NCI-H1048 (cell line): ENCODE data around the gene PDGFC.

Source experiments
- DNase-seq: peaks from one replicate; lab custom pipeline; 2025; lab: John Stamatoyannopoulos, UW

Gene PDGFC

GRCh38 chr4:156779774-156780173 is 191.8 kb downstream of the PDGFC start:
- DNase-seq: no peak

- DNase-seq: no peak
Measured at GRCh38 chr4:156779042-156779441, 192.6 kb downstream of the PDGFC start.

- no peak for DNase-seq
Measured at GRCh38 chr4:156778606-156779005, 193.0 kb downstream of the PDGFC start.

GRCh38 chr4:156778093-156778492 is 193.5 kb downstream of the PDGFC start:
- no peak for DNase-seq

- no peak for DNase-seq
Measured at GRCh38 chr4:156775813-156776212, 195.8 kb downstream of the PDGFC start.

GRCh38 chr4:156774422-156774821 is 197.2 kb downstream of the PDGFC start:
- no peak for DNase-seq

GRCh38 chr4:156773648-156774357 is 197.8 kb downstream of the PDGFC start:
- no peak for DNase-seq

- DNase-seq: peak; percentile 31
Measured at GRCh38 chr4:156771171-156771837, 200.3 kb downstream of the PDGFC start.

GRCh38 chr4:156770140-156770539 is 201.5 kb downstream of the PDGFC start:
- no peak for DNase-seq

GRCh38 chr4:156767911-156768415 is 203.6 kb downstream of the PDGFC start:
- DNase-seq: no peak

GRCh38 chr4:156766846-156767245 is 204.8 kb downstream of the PDGFC start:
- no peak for DNase-seq

GRCh38 chr4:156765277-156765676 is 206.3 kb downstream of the PDGFC start:
- no peak for DNase-seq

- DNase-seq: no peak
Measured at GRCh38 chr4:156764846-156765245, 206.8 kb downstream of the PDGFC start.

GRCh38 chr4:156764145-156764544 is 207.5 kb downstream of the PDGFC start:
- no peak for DNase-seq

- no peak for DNase-seq
Measured at GRCh38 chr4:156763511-156763910, 208.1 kb downstream of the PDGFC start.

GRCh38 chr4:156762851-156763250 is 208.7 kb downstream of the PDGFC start:
- no peak for DNase-seq

- DNase-seq: no peak
Measured at GRCh38 chr4:156756118-156756517, 215.5 kb downstream of the PDGFC start.

- DNase-seq: no peak
Measured at GRCh38 chr4:156754832-156755570, 216.6 kb downstream of the PDGFC start.

GRCh38 chr4:156751486-156751885 is 220.1 kb downstream of the PDGFC start:
- DNase-seq: no peak

GRCh38 chr4:156749426-156750403 is 221.9 kb downstream of the PDGFC start:
- no peak for DNase-seq

GRCh38 chr4:156746111-156746510 is 225.5 kb downstream of the PDGFC start:
- no peak for DNase-seq

- no peak for DNase-seq
Measured at GRCh38 chr4:156738766-156739165, 232.8 kb downstream of the PDGFC start.
